Stimulated activated memory B cell treated with anti-CD40 and anti-IgM and Interleukin-4, amounts not matched to agents 10 μg/mL and 1 μg/mL and 100 μg/mL, for 72 hours (primary cell): ENCODE results near the gene POLN.

Experiments used
- ATAC-seq: fragments of 150-1000 bp; cut with Tn5 transposase; 2 replicates; pipeline ENCODE4 v1.10.0; 2021
- H3K27ac Mint-ChIP-seq: one replicate; pipeline ENCODE4 v1.8.0; 2022; ENCODE audit warnings: mild to moderate bottlenecking, mixed read lengths
- H3K27me3 Mint-ChIP-seq: one replicate; pipeline ENCODE4 v1.8.0; 2022; ENCODE audit warnings: mixed read lengths
- H3K36me3 Mint-ChIP-seq: one replicate; pipeline ENCODE4 v1.8.0; 2022; ENCODE audit warnings: mixed read lengths
- H3K4me1 Mint-ChIP-seq: one replicate; pipeline ENCODE4 v1.8.0; 2022; ENCODE audit warnings: mixed read lengths
- H3K4me3 Mint-ChIP-seq: one replicate; pipeline ENCODE4 v1.8.0; 2022; ENCODE audit warnings: mild to moderate bottlenecking, moderate library complexity, mixed read lengths
- H3K9me3 Mint-ChIP-seq: one replicate; pipeline ENCODE4 v1.8.0; 2022; ENCODE audit warnings: mixed read lengths

The POLN gene

GRCh38 chr4:2077537-2078460, 164.1 kb downstream of the POLN start:
- no peaks in the 10 kb centered on the region for H3K36me3 Mint-ChIP-seq
- no peaks in the 10 kb centered on the region for H3K4me1 Mint-ChIP-seq
- no peak overlapping the region for H3K4me3 Mint-ChIP-seq
- no peak overlapping the region for H3K27ac Mint-ChIP-seq
- no peaks in the 10 kb centered on the region for H3K27me3 Mint-ChIP-seq
- H3K9me3 Mint-ChIP-seq: no peaks in the 10 kb centered on the region
- ATAC-seq: no peak

- Mint-ChIP-seq H3K36me3 (no peaks in the 10 kb centered on the region), H3K4me1 (no peaks in the 10 kb centered on the region), H3K4me3 (no peak overlapping the region), H3K9me3 (no peaks in the 10 kb centered on the region), H3K27ac (no peak overlapping the region), H3K27me3 (peaks cover 8% of the 10 kb centered on the region)
- no peak for ATAC-seq
These were observed 164.9 kb downstream of the POLN start for GRCh38 chr4:2076908-2077536.

GRCh38 chr4:2075987-2076907, 165.7 kb downstream of the POLN start:
- no peaks in the 10 kb centered on the region for H3K9me3 Mint-ChIP-seq
- no peak for ATAC-seq
- H3K4me1 Mint-ChIP-seq: no peaks in the 10 kb centered on the region
- H3K27ac Mint-ChIP-seq: no peak overlapping the region
- H3K4me3 Mint-ChIP-seq: no peak overlapping the region
- no peaks in the 10 kb centered on the region for H3K36me3 Mint-ChIP-seq
- H3K27me3 Mint-ChIP-seq: peaks cover 15% of the 10 kb centered on the region

GRCh38 chr4:2075171-2075986, 166.5 kb downstream of the POLN start:
- H3K27ac Mint-ChIP-seq: no peak overlapping the region
- ATAC-seq: no peak
- H3K27me3 Mint-ChIP-seq: peaks cover 22% of the 10 kb centered on the region
- H3K4me1 Mint-ChIP-seq: no peaks in the 10 kb centered on the region
- H3K9me3 Mint-ChIP-seq: no peaks in the 10 kb centered on the region
- H3K4me3 Mint-ChIP-seq: no peak overlapping the region
- no peaks in the 10 kb centered on the region for H3K36me3 Mint-ChIP-seq

GRCh38 chr4:2074588-2074987, 167.3 kb downstream of the POLN start:
- Mint-ChIP-seq H3K27me3 (peaks cover 22% of the 10 kb centered on the region), H3K9me3 (no peaks in the 10 kb centered on the region), H3K4me3 (no peak overlapping the region), H3K4me1 (no peaks in the 10 kb centered on the region), H3K27ac (no peak overlapping the region), H3K36me3 (no peaks in the 10 kb centered on the region)
- no peak for ATAC-seq

- no peaks in the 10 kb centered on the region for H3K4me1 Mint-ChIP-seq
- no peak overlapping the region for H3K4me3 Mint-ChIP-seq
- no peaks in the 10 kb centered on the region for H3K9me3 Mint-ChIP-seq
- no peak overlapping the region for H3K27ac Mint-ChIP-seq
- peaks cover 22% of the 10 kb centered on the region for H3K27me3 Mint-ChIP-seq
- no peak for ATAC-seq
- H3K36me3 Mint-ChIP-seq: no peaks in the 10 kb centered on the region
These were observed 168.0 kb downstream of the POLN start for GRCh38 chr4:2073808-2074481.

- no peak for ATAC-seq
- Mint-ChIP-seq H3K27ac (no peak overlapping the region), H3K27me3 (peaks cover 22% of the 10 kb centered on the region), H3K4me3 (no peak overlapping the region), H3K9me3 (peaks cover 2% of the 10 kb centered on the region), H3K4me1 (no peaks in the 10 kb centered on the region), H3K36me3 (no peaks in the 10 kb centered on the region)
These were observed 168.7 kb downstream of the POLN start for GRCh38 chr4:2072971-2073807.

- no peak overlapping the region for H3K27ac Mint-ChIP-seq
These were observed 169.7 kb downstream of the POLN start for GRCh38 chr4:2071912-2072867.

GRCh38 chr4:2071252-2071911, 170.5 kb downstream of the POLN start:
- H3K9me3 Mint-ChIP-seq: peaks cover 3% of the 10 kb centered on the region
- no peak overlapping the region for H3K4me3 Mint-ChIP-seq
- ATAC-seq: no peak
- H3K27me3 Mint-ChIP-seq: peaks cover 22% of the 10 kb centered on the region
- no peak overlapping the region for H3K27ac Mint-ChIP-seq
- no peaks in the 10 kb centered on the region for H3K36me3 Mint-ChIP-seq
- H3K4me1 Mint-ChIP-seq: no peaks in the 10 kb centered on the region

More at GRCh38 chr4:2071912-2072867, 169.7 kb downstream of the POLN start:
- no peak overlapping the region for H3K4me3 Mint-ChIP-seq
- no peak for ATAC-seq
- no peaks in the 10 kb centered on the region for H3K4me1 Mint-ChIP-seq
- peaks cover 22% of the 10 kb centered on the region for H3K27me3 Mint-ChIP-seq
- H3K36me3 Mint-ChIP-seq: no peaks in the 10 kb centered on the region
- H3K9me3 Mint-ChIP-seq: peaks cover 3% of the 10 kb centered on the region

- peaks cover 22% of the 10 kb centered on the region for H3K27me3 Mint-ChIP-seq
- H3K4me3 Mint-ChIP-seq: no peak overlapping the region
- ATAC-seq: no peak
- peaks cover 3% of the 10 kb centered on the region for H3K9me3 Mint-ChIP-seq
- no peaks in the 10 kb centered on the region for H3K36me3 Mint-ChIP-seq
- H3K27ac Mint-ChIP-seq: no peak overlapping the region
- no peaks in the 10 kb centered on the region for H3K4me1 Mint-ChIP-seq
These were observed 171.3 kb downstream of the POLN start for GRCh38 chr4:2070421-2071251.

GRCh38 chr4:2069986-2070385, 171.9 kb downstream of the POLN start:
- no peak overlapping the region for H3K4me3 Mint-ChIP-seq
- H3K27ac Mint-ChIP-seq: no peak overlapping the region
- H3K36me3 Mint-ChIP-seq: no peaks in the 10 kb centered on the region

More at GRCh38 chr4:2069986-2070385, 171.9 kb downstream of the POLN start:
- Mint-ChIP-seq H3K9me3 (peaks cover 3% of the 10 kb centered on the region), H3K27me3 (peaks cover 23% of the 10 kb centered on the region), H3K4me1 (no peaks in the 10 kb centered on the region)
- no peak for ATAC-seq
